SK-N-SH treated with all-trans-retinoic acid at 6 μM for 48 hours (cell line): Measurements from ENCODE around the gene FOXP4.

ENCODE experiments used
- ARNTL ChIP-seq: fragments of 450-650 bp; formaldehyde crosslinking; IDR thresholded peaks from 2 replicates; pipeline ENCODE4 v1.5.0; 2020; ENCODE audit warnings: low read depth, mild to moderate bottlenecking, moderate library complexity, borderline replicate concordance
- BACH2 ChIP-seq: fragments of 250-450 bp; sonication (Bioruptor Pico); IDR thresholded peaks from 2 replicates; pipeline ENCODE4 v1.9.0; 2021; ENCODE audit warnings: mild to moderate bottlenecking, borderline replicate concordance
- PPARA ChIP-seq: fragments of 250-450 bp; sonication (Bioruptor Pico); IDR thresholded peaks from 2 replicates; pipeline ENCODE4 v1.5.0; 2020; ENCODE audit warnings: mild to moderate bottlenecking, borderline replicate concordance
- ZFP30 ChIP-seq: fragments of 450-650 bp; formaldehyde crosslinking; IDR thresholded peaks from 2 replicates; pipeline ENCODE4 v1.5.0; 2022; ENCODE audit warnings: mild to moderate bottlenecking, moderate library complexity
- TF ChIP-seq, protein P1 (sequence below): fragments of 250-450 bp; sonication (Bioruptor Pico); IDR thresholded peaks from 2 replicates; pipeline ENCODE4 v1.8.0; 2020; ENCODE audit warnings: mild to moderate bottlenecking, moderate library complexity, borderline replicate concordance

DNA sequence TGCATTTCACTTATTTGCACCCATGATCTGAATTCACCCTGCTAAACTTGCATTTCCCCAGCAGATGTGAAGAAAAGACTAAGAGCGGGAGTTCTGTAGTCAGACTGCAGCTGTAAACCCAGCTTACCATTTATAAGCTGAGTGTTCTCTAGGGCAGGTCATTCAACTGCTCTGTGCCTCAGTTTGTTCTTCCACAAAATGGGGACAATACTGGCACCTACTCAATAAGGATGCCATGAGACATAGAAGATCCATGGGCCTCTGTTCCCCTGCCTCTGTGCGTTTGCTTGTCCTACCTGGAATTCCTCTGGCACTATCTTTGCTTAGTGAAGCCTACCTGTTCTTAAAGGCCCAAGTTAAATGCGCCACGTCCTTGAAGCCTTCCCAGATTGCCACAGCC is 79.8 kb downstream of the FOXP4 start:
- no peak for TF ChIP-seq ARNTL (CRISPR knock-in tag)
- no peak for TF ChIP-seq BACH2 (CRISPR knock-in tag)
- TF ChIP-seq, protein P1, sequence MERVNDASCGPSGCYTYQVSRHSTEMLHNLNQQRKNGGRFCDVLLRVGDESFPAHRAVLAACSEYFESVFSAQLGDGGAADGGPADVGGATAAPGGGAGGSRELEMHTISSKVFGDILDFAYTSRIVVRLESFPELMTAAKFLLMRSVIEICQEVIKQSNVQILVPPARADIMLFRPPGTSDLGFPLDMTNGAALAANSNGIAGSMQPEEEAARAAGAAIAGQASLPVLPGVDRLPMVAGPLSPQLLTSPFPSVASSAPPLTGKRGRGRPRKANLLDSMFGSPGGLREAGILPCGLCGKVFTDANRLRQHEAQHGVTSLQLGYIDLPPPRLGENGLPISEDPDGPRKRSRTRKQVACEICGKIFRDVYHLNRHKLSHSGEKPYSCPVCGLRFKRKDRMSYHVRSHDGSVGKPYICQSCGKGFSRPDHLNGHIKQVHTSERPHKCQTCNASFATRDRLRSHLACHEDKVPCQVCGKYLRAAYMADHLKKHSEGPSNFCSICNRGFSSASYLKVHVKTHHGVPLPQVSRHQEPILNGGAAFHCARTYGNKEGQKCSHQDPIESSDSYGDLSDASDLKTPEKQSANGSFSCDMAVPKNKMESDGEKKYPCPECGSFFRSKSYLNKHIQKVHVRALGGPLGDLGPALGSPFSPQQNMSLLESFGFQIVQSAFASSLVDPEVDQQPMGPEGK (CRISPR knock-in tag) = no peak
- TF ChIP-seq ZFP30 (CRISPR knock-in tag) = no peak
- no peak for TF ChIP-seq PPARA (CRISPR knock-in tag)
